ENCODE results near the gene PNPLA7. TPM values are rescaled to one million over a fixed set of nuclear protein-coding genes. Genes with fewer than 3 reads are reported as not detected.

Gene PNPLA7
- total RNA-seq, 1 donor from 2014 or later = 13.7 TPM

DNA sequence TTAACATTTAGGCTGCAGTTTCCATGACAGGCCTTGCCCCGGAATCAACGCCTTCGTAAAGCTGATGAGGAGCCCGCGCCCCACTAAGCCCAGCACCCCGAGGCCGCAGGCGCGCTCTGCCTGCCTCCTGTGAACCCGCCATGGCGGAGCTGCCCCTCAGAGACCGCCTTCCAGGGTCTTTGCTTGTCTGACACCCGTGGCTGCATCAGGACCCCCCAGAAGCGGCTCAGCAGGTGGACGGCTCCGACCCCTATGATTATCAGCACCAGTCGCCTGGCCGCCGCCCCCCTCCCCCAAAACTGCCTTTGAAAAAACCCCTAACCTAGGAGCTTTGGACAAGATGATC is 29.0 kb upstream of the PNPLA7 start:
- TF ChIP-seq, protein P1, sequence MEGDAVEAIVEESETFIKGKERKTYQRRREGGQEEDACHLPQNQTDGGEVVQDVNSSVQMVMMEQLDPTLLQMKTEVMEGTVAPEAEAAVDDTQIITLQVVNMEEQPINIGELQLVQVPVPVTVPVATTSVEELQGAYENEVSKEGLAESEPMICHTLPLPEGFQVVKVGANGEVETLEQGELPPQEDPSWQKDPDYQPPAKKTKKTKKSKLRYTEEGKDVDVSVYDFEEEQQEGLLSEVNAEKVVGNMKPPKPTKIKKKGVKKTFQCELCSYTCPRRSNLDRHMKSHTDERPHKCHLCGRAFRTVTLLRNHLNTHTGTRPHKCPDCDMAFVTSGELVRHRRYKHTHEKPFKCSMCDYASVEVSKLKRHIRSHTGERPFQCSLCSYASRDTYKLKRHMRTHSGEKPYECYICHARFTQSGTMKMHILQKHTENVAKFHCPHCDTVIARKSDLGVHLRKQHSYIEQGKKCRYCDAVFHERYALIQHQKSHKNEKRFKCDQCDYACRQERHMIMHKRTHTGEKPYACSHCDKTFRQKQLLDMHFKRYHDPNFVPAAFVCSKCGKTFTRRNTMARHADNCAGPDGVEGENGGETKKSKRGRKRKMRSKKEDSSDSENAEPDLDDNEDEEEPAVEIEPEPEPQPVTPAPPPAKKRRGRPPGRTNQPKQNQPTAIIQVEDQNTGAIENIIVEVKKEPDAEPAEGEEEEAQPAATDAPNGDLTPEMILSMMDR (IDR thresholded peaks at IDR 0.05) = no peak
- peak overlapping the region; percentile 84 for H3K4me3 ChIP-seq
- H3K36me3 ChIP-seq = peaks cover 33% of the 10 kb centered on the region
- no peak for ATAC-seq
- no peaks in the 10 kb centered on the region for H3K9me3 ChIP-seq
- no peaks in the 10 kb centered on the region for H3K27me3 ChIP-seq
- no peak for DNase-seq
- intact Hi-C loops (cut with DNase I) = no loop called here
- H3K27ac ChIP-seq = peak overlapping the region; percentile 82
- H3K4me1 ChIP-seq = peaks cover 27% of the 10 kb centered on the region

DNA sequence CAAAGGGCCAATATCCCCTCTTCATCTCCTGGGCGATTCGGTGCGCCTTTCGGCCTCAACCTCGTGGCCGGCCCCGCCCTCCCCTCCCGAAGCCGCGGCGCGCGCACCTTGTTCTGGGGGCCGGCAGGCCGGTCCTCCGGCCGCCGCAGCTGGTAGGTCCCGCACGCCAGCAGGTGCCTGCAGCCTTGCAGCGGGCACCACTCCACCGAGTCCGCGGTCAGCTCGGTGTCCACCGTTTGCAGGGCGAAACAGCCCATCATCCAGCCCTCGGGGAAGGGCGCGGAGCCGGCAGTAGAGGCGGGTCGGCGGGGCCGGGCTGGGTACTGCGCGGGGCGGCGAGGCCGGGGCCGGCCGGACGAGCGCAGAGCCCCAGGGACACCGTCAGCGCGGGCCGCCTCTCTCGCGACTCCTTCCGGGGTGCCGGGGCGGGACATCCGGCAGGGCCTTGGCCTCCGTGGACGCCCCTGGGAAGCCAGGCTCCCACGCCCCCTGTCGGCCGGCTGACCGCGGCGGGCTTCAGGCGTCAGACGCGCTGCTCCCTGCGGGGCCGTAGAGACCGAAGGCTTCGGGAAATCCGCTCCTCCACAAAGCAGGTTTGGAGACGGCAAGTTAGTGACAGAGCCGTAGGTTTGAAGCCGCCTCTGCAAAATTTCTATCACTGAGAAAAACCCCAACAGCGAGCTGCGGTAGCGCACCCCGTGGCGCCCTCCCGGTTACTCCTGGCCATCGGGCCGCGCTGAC is 28.5 kb upstream of the PNPLA7 start, which contains the start of gene DPH7:
TSS of gene DPH7 (minus strand) at position 408 of the 741 bp plus-strand sequence. CDS start at position 260, 148 bp downstream.
- peak within 1 kb of the TSS; percentile 84 for H3K4me3 ChIP-seq
- intact Hi-C loops (cut with DNase I) = no loop called here
- peaks cover 35% of the 10 kb centered on the region for H3K36me3 ChIP-seq
- H3K9me3 ChIP-seq = no peaks in the 10 kb centered on the region
- DNase-seq (peak; percentile 99), ATAC-seq (peak; percentile 99)
- peaks cover 27% of the 10 kb centered on the region for H3K4me1 ChIP-seq
- peak within 1 kb of the TSS; percentile 82 for H3K27ac ChIP-seq
- TF ChIP-seq, protein P1 (IDR thresholded peaks at IDR 0.05) = peak; percentile 90
- H3K27me3 ChIP-seq = no peaks in the 10 kb centered on the region

DNA sequence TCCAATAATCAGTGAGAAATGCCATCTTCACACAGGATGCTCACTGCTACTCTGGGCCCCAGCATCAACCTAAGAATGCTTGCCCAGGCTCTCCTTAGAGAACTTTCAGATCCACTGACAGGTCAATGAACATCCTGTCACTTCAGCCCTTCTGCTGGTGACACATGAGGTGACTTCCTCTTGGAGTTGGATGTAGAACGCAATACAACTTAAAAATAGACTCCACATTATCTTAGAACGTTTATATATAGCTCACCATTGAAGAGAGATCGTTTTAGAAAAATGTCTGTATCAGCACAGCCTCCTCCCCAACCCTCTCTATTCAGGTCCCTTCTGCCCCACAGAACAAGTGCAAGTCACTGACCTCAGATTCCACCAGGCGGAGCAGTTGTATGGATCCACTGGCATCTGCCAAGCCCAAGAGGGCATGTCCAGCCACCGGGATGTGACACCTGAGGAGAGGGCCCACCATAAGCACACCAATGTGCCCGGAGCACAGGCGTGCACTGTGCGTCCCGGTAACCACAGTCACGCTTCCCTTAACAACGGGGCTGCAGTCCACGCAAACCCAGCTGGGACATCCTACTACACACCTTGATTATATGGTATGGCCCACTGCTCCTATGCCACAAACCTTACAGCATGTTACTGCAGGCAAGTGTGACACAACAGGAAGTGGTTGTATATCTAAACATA is 25.7 kb upstream of the PNPLA7 start:
- intact Hi-C loops (cut with DNase I) = no loop called here
- Histone ChIP-seq H3K27ac (no peak overlapping the region), H3K27me3 (no peaks in the 10 kb centered on the region), H3K36me3 (peaks cover 44% of the 10 kb centered on the region), H3K9me3 (no peaks in the 10 kb centered on the region), H3K4me1 (peaks cover 27% of the 10 kb centered on the region), H3K4me3 (no peak overlapping the region)
- DNase-seq = no peak
- TF ChIP-seq, protein P1 (IDR thresholded peaks at IDR 0.05) = no peak
- ATAC-seq = no peak

GRCh38 chr9:137575364-137575715 is 25.1 kb upstream of the PNPLA7 start:
- peaks cover 27% of the 10 kb centered on the region for H3K4me1 ChIP-seq
- DNase-seq (no peak), ATAC-seq (no peak)
- peaks cover 48% of the 10 kb centered on the region for H3K36me3 ChIP-seq
- no peaks in the 10 kb centered on the region for H3K9me3 ChIP-seq
- H3K4me3 ChIP-seq = no peak overlapping the region
- intact Hi-C loops (cut with DNase I) = no loop called here
- no peaks in the 10 kb centered on the region for H3K27me3 ChIP-seq
- no peak overlapping the region for H3K27ac ChIP-seq
- TF ChIP-seq, protein P1 (IDR thresholded peaks at IDR 0.05) = no peak

- H3K4me3 ChIP-seq = no peak overlapping the region
- H3K27ac ChIP-seq = no peak overlapping the region
- no peaks in the 10 kb centered on the region for H3K9me3 ChIP-seq
- TF ChIP-seq, protein P1 (IDR thresholded peaks at IDR 0.05) = no peak
- intact Hi-C loops (cut with DNase I) = no loop called here
- DNase-seq = no peak
- peaks cover 50% of the 10 kb centered on the region for H3K36me3 ChIP-seq
- H3K27me3 ChIP-seq = no peaks in the 10 kb centered on the region
- ATAC-seq = no peak
- peaks cover 23% of the 10 kb centered on the region for H3K4me1 ChIP-seq
These were observed 24.0 kb upstream of the PNPLA7 start for GRCh38 chr9:137574192-137574591.

All from upper lobe of right lung (tissue), 1 donor.